ENCODE data around the gene MTMR3.

Gene MTMR3

GRCh38 chr22:29933619-29934018, 50.6 kb downstream of the MTMR3 start:
- no peak for TF ChIP-seq CTCF (IDR thresholded peaks at IDR 0.05; ENCODE audit: insufficient read depth, low read depth, low read length, missing control alignments)
- no peak overlapping the region for H3K4me3 ChIP-seq (ENCODE audit: low read length)
- DNase-seq (ENCODE audit: low read depth) = no peak

- no peak for TF ChIP-seq CTCF (IDR thresholded peaks at IDR 0.05; ENCODE audit: insufficient read depth, low read depth, low read length, missing control alignments)
- H3K4me3 ChIP-seq (ENCODE audit: low read length) = no peak overlapping the region
- no peak for DNase-seq (ENCODE audit: low read depth)
These were observed 51.6 kb downstream of the MTMR3 start for GRCh38 chr22:29934596-29934995.

- no peak overlapping the region for H3K4me3 ChIP-seq (ENCODE audit: low read length)
- DNase-seq (ENCODE audit: low read depth) = peak; percentile 8
- TF ChIP-seq CTCF (IDR thresholded peaks at IDR 0.05; ENCODE audit: insufficient read depth, low read depth, low read length, missing control alignments) = no peak
These were observed 53.2 kb downstream of the MTMR3 start for GRCh38 chr22:29936186-29936585.

GRCh38 chr22:29937940-29938693, 55.1 kb downstream of the MTMR3 start:
- H3K4me3 ChIP-seq (ENCODE audit: low read length) = no peak overlapping the region
- no peak for TF ChIP-seq CTCF (IDR thresholded peaks at IDR 0.05; ENCODE audit: insufficient read depth, low read depth, low read length, missing control alignments)
- no peak for DNase-seq (ENCODE audit: low read depth)

GRCh38 chr22:29940526-29940925, 57.6 kb downstream of the MTMR3 start:
- TF ChIP-seq CTCF (IDR thresholded peaks at IDR 0.05; ENCODE audit: insufficient read depth, low read depth, low read length, missing control alignments) = no peak
- no peak for DNase-seq (ENCODE audit: low read depth)
- no peak overlapping the region for H3K4me3 ChIP-seq (ENCODE audit: low read length)

- no peak for DNase-seq (ENCODE audit: low read depth)
- H3K4me3 ChIP-seq (ENCODE audit: low read length) = no peak overlapping the region
- no peak for TF ChIP-seq CTCF (IDR thresholded peaks at IDR 0.05; ENCODE audit: insufficient read depth, low read depth, low read length, missing control alignments)
These were observed 61.4 kb downstream of the MTMR3 start for GRCh38 chr22:29944339-29944738.

- H3K4me3 ChIP-seq (ENCODE audit: low read length) = no peak overlapping the region
- no peak for DNase-seq (ENCODE audit: low read depth)
- TF ChIP-seq CTCF (IDR thresholded peaks at IDR 0.05; ENCODE audit: insufficient read depth, low read depth, low read length, missing control alignments) = no peak
These were observed 62.5 kb downstream of the MTMR3 start for GRCh38 chr22:29945435-29945834.
